ENCODE data around the gene FAM120A.
"Not testable (repeated sequence)": the region's sequence is repeated elsewhere in the genome, so short reads cannot be mapped to it uniquely, and the experiment has no call there.

The FAM120A gene

GRCh38 chr9:93475108-93475507 lies 23.6 kb downstream of the FAM120A start:
- no peak for DNase-seq

GRCh38 chr9:93475856-93476255 lies 24.4 kb downstream of the FAM120A start:
- no peak for DNase-seq

- no peak for DNase-seq
These were observed 25.4 kb downstream of the FAM120A start for GRCh38 chr9:93476924-93477323.

GRCh38 chr9:93477397-93477796 lies 25.9 kb downstream of the FAM120A start:
- DNase-seq = no peak

GRCh38 chr9:93479726-93480125 lies 28.2 kb downstream of the FAM120A start:
- DNase-seq = no peak

- DNase-seq = no peak
These were observed 28.8 kb downstream of the FAM120A start for GRCh38 chr9:93480262-93480661.

GRCh38 chr9:93480728-93481324 lies 29.3 kb downstream of the FAM120A start:
- DNase-seq = no peak

- no peak for DNase-seq
These were observed 32.0 kb downstream of the FAM120A start for GRCh38 chr9:93483497-93483896.

GRCh38 chr9:93486268-93486667 lies 34.8 kb downstream of the FAM120A start:
- no peak for DNase-seq

- no peak for DNase-seq
These were observed 36.8 kb downstream of the FAM120A start for GRCh38 chr9:93488244-93488643.

- no peak for DNase-seq
These were observed 40.2 kb downstream of the FAM120A start for GRCh38 chr9:93491593-93492232.

GRCh38 chr9:93492327-93492726 lies 40.8 kb downstream of the FAM120A start:
- no peak for DNase-seq

GRCh38 chr9:93493949-93494348 lies 42.5 kb downstream of the FAM120A start:
- DNase-seq = no peak

GRCh38 chr9:93496285-93496684 lies 44.8 kb downstream of the FAM120A start:
- no peak for DNase-seq

GRCh38 chr9:93500571-93501298 lies 49.2 kb downstream of the FAM120A start:
- DNase-seq = no peak

GRCh38 chr9:93501406-93501805 lies 49.9 kb downstream of the FAM120A start:
- no peak for DNase-seq

- no peak for DNase-seq
These were observed 51.9 kb downstream of the FAM120A start for GRCh38 chr9:93503381-93503780.

GRCh38 chr9:93505541-93506132 lies 54.2 kb downstream of the FAM120A start:
- DNase-seq = no peak

- no peak for DNase-seq
These were observed 56.3 kb downstream of the FAM120A start for GRCh38 chr9:93507768-93508167.

GRCh38 chr9:93508207-93508606 lies 56.7 kb downstream of the FAM120A start:
- no peak for DNase-seq

- DNase-seq = no peak
These were observed 57.6 kb downstream of the FAM120A start for GRCh38 chr9:93509084-93509483.

GRCh38 chr9:93510041-93510440 lies 58.6 kb downstream of the FAM120A start:
- DNase-seq = no peak

- not testable (repeated sequence) for DNase-seq
These were observed 59.7 kb downstream of the FAM120A start for GRCh38 chr9:93511228-93511627.
